ENCODE results near the gene RGS19.

- TF ChIP-seq POLR2A (IDR thresholded peaks at IDR 0.05) (no peak), CTCF (IDR thresholded peaks at IDR 0.05) (no peak)
Observed at GRCh38 chr20:64092258-64093012, 13.1 kb upstream of the RGS19 start.

Data from heart left ventricle (tissue), 13 donors.